Stimulated activated CD4-positive, alpha-beta T cell treated with anti-CD3 and anti-CD28 coated beads, Interleukin-1b, Interleukin-23, amount 100 ng/mL, for 24 hours (primary cell): Measurements from ENCODE around the gene CYSRT1.

Experiments used
- DNase-seq, 4 experiments: peaks; one replicate each; pipeline ENCODE4 v3.0.0-alpha.2; 2020; ENCODE audit warnings: low read depth in 4 of 4, low spot score in 1 of 4

The CYSRT1 gene

DNA sequence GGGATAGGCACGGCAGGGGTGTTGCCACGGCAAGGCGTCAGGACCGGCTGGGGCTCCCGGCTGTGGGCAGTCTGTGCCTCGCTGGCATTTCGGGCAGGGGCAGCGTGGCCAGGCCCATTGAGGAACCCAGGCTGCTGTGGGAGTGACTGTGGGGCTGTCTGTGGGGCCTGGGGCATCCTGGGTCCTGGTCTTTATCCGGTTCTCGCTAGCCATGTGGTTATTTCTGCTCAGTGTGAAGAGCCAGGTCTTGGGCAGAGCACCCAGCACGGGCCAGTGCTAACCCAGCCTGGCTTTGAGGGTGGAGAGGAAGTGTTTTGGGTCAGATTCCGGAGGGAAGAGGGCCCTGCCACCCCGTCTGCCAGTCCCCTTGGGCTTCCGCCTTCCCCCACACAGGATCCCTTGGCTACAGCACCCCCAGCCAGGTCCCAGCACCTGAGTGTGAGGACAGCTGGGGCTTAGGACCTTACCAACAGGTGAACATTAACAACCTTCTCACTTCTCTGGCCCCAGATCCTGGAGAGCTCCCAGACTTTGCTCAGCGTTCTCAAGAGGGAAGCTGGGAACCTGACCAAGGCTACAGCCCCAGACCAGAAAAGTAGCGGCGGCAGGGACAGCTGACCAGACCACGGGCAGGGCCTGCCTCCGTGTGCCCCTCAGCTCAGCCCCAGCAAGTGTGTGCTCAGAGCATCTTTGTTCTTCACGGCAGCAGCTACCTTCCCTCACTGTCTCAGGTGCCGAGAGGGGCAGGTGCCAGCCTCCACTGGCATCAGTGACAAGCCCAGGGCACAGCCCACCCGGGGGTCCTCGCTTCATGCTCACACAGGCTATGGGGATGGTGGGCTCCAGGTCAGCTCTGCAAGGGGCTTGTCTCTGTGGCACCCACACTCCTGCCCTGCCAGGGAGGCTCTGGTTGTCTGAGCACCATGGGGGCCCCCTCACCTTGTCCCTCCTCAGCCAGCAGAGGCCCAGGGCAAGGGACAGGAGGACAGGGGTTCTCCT is 35.4 kb upstream of the CYSRT1 start:
- DNase-seq = no peak

DNA sequence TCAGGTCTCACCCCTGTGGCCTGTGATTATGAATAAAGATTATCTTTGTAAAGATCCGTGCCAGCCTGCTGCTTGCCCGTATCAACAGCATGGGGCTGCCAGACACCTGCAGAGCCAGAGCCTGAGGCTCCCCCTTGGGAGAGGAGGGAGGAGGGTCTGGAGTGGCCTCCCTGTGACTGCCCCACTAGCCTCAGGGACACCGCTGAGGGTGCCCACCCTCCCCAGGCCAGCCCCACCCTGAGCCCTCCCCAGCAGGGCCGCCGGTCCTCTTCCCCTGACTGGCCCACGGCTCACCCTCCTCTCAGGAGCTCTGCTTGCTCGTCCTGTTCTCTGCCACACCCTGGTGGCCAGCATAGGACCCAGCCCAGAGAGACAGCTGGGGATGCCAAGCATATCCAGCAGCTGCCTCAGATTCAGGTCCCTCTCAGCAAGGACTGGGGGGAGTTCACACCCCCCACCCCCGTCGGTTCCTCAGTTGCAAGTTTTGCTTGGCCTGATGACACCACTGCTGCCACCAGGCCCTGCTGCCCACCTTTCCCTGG is 34.6 kb upstream of the CYSRT1 start:
- DNase-seq = no peak

DNA sequence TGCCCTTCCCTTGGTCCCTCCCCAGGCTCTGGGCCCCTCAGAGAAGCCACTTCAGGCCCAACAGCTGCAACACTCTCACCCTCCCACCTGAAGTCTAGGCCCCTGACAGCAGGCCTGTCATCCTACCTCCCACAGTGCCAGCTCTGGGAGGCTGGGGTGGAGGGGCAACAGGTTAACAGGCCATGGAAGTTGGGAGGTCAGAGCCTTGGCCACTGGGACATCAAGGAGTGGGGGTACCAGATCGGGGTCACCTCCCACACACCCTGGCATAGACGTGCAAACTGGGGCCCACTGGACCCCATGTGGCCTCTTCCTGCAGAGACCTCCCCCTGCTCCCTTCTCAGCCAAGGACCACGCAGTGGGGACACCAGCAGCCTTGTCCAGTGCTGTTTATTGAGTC is 33.7 kb upstream of the CYSRT1 start:
- no peak for DNase-seq

DNA sequence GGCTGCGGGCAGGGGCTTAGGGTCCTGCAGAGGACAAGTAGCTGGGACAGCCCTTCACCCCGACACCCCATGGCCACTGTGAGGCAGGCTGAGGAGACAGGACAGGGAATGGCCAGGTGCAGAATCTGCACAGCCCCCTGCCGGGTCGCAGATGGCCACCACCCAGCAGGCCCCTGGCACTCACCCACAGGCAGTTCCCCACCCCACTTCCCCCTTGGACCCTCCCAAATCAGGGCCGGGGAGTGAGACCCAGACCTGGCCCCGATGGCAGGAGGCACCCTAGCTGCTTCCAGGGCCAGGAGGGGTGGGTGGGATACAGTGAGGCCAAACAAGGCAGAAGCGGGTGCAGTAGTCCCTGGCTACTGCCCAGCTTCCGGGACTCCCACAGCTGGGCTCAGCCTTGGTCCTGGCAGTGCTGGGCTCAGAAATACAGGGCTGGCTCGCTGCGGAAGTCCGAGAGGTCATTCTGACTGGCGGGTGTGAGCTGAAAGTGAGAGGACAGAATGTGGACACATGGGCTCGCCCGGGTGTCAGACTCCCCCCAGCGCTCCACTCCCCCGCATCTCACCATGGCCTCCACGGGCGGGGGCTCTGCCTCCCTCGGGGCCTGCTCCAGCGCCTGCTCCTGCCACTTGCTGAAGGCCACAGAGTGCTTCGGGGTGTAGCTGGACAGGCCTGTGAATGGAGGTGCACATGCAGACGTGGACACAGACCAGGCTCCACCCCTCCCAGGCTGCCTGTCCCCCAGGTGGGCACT is 33.1 kb upstream of the CYSRT1 start:
- DNase-seq = no peak

DNA sequence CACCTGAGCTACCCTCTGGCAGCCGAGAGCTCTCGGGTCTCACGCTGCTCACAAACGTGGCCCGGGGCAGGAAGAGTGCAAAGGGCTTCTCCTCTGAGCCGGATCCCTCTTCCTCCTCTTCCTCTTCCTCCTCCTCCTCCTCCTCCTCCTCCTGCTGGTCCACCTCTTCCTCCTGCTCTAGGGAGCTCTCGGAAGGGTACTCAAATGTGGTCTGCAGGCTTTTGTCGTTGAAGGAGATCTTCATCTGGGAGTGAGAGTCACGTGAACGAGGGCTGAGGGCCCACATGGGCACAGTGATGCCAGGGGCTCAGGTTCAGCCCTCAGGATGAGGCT is 32.6 kb upstream of the CYSRT1 start:
- no peak for DNase-seq

DNA sequence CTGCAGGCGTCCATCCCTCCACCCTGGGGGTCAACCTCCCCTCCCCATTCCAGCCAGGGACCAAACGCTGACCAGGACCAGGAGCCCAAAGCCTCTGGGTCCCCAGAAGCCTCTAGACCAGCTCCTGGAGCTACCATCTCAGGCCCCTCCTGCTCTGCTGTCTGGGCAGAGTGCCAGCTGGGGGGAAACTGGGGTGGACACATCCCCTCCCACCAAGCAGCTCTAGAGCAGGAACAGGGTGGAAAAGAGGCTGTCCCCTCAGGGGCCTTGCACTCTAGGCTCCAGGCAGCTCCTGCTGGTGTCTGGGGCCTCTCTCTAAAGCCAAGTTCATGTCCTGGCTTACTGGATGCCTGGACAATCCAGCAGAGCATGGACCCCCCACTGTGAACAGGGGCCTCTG is 32.1 kb upstream of the CYSRT1 start:
- DNase-seq = no peak

DNA sequence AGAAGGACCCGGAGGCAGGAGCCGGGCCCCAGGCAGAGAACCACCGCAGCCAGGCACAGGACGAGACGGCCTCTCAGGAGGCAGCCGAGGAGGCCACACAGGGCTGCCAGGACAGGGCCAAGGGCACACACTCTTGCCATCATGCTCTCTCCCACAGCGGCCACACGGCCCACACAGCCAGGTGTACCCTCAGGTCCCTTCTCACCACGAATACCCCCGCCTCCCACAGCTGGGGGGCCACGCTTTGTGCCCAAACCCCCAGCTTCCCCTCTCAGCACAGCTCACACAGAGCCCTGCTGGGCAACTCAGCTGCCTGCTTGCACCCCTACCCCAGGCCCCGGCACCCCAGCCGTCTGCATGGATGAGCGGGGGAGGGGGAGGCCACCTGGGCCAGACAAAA is 31.2 kb upstream of the CYSRT1 start:
- no peak for DNase-seq

DNA sequence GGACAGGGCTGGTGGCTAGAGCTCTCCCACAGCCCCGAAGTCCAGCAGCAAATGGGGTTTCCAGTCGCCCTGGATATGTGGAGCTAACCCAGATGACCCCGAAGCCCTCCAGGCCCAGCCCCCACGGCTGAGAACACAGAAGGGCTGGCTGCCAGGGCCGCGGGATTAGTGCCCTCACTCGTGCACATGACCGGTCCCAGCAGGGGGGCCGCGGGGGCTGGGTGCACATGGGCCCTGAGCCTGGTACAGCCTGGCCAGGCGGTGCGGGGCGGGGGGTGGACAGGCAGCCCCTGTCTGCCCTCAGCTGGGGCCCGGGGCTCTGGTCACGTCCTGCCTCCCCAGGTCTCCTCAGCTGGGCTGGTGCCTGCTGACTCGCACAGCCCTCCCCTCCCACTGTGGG is 30.6 kb upstream of the CYSRT1 start:
- DNase-seq = no peak

DNA sequence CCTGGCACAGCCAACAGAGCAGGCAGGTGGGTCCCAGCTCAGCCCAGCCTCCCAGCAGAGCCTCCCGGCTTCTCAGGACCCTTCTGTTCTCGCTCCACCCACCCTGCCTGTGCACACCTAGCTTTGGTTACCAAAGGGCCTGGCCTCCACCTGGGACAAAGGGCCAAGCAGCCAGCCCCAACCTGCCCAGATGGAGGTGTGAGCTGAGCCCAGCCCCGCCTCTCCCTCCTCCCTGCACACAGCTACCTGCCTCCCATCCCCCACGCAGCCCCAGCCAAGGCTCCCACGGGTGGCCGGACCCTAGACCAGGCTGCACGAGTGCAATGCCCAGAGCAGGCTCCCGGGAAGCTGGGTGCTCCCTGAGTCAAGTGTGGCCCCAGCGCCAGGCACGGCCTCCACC is 30.1 kb upstream of the CYSRT1 start:
- DNase-seq = no peak

DNA sequence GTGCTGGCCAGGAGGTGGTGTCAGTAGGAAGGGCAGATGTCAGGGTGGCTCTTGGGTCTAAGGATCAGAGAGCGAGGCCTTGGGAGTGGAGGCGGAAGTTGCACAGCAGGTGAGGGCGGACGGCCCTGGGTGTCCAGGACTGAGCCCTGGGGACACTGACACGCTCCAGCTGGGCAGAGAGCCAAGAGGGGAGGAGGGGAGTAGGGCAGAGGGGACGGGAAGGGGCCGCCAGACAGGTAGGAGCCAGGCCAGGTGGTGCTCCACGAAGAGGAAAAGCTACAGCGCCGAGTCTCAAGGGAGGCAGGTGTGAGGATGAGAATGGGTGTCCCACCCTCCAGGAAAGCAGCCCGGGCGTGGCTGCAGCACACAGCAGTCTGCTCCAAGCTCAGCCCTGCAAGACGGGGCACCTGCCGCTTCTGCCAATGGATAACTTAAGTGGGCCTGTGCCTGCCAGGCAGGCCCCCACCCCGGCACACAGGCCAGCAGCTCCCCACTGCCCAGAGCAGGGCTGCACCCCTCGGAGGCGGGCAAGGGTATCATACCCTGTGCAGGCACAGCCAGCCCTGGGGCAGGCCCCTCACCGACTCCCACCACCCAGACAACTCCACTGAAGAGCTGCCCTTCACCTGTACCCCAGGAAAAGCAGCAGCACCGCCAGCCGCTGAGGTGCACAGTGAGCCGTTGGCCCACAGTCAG is 29.3 kb upstream of the CYSRT1 start:
- no peak for DNase-seq

DNA sequence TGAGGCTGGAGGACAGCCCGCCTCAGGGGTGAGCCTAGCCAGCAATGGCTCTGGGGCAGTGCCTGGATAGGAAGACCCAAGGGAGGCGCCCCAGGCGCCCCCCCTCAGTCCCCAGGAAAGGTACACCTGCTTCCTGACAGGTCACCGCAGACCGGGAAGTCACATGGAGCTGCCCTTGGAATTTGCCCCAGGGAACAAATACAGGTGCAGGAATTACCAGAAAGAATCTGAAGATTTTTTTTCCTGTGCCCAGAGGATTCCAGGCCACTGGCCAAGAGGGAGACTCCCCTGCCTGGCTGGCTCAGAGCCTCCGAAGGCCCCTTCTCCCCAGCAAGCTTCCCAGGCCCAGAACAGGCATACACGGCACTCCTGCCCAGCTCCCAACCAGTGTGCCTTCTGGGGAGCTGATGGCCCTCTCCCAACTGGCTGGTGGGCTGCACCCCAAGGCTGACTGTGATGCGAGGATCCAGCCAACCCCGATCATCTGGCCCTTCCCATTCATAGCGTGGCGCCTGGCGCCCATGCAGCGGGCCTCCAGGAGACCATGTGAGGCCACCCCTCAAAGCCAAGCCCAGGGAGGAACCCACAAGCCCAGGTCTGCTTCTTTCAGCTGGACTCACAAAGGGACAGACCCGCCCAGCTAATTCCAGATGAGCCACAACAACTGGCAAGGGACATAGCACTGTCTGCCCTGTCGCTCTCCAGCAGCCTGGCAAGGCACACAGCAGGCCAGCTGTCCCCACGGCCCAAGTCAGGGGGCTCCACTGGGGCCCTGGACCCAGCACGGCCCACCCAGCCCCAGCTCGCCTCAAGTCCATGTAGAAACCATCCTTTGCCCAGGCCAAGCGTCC is 26.7 kb upstream of the CYSRT1 start:
- no peak for DNase-seq

DNA sequence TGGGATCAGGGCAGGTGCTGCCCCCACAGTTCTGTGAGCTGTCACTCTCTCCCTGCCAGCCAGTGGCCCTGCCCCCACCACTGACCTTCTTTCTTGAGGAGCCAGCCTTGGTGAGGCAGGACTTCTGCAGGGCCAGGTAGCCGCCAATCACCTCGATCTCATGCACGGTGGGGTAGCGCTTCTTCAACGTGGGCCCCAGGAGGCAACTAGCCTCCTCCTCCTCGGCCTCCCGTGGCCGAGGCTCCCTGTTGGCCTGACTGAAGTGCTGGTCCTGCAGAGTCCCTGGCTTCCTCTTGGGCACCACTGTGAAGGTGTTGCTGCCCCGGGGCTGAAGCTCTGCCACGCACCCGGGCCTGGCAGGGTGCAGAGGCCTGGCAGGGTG is 26.1 kb upstream of the CYSRT1 start:
- DNase-seq = no peak

DNA sequence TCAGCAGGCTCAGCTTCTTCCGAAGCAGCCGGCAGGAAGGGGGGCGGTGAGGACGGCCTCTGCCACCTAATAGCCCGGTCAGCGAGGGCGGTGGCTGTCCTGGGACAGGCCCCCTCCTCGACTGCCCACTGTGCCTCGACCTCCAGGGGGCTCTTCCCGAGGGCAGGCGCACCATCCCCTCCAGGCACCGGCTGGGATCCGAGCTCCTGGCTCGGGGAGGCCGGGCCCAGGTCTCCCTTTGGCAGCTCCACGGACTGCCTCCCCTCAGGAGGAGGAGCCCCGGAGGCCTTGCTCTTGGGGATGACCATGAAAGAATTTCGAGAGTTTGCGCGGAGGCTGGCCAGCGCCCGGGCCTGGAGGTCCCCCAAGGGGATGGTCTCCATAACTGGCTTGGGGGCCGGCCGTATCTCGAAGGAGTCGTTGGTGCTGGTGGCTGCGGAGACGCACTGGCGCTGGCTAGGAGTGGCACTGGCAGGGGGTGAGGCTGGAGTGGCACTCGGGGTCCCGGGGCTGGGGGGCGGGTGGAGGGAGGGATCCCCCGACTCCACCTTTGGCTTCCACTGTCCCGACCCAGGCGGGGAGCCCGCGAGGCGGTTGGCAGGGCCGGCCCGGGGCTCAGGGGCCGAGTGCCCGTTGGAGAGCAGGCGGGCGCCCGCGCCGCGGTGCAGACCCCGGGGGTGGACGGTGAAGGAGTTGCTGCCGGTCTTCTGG is 25.4 kb upstream of the CYSRT1 start:
- DNase-seq = no peak

DNA sequence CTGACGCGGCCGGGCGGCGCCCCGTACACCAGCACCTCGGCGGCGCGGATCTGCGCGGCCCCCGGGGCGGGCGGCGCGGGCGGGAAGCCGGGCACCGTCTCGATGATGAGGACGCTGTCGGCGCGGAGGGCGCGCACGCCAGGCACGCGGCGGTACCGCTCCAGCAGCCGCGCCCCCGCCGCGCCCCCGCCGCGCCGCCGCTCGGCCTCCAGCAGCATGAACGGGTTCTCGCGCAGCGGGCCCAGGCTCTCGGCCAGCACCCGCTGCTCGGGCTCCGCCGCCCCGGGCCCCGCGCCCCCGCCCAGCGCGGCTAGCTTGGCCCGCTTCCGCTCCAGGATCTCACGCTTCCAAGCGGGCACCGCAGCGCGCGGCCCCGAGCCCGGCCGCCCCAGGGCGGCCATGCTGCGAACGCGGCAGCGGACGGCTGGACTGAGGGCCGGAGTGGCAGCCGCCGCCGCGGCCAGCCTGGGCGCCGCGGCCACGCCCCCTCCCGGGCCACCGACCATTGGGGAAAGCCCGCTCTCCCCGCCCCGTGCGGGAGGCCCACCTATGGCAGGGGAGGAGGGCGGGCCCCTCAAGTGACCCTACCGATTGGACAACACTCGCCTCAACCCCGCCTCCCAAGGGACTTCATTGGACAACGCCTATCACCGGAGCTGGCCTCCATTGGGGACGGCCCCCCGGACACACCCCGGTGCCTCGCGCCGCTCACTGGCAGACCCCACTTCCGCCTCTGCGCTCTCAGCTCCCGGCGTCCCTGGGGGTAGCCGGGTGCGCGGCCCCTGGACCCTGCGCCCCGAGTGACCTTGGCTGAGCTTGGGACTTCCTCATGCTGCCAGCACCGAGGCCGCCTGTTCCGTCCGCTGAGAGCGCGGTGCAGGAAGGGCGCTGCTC is 24.4 kb upstream of the CYSRT1 start, which contains the start of gene TPRN:
Gene TPRN (minus strand): TSS at position 431 of the 894 bp plus-strand sequence. CDS start 30 bp downstream, at position 401.
- peak; percentile 87 to 99 (median 97) for DNase-seq

DNA sequence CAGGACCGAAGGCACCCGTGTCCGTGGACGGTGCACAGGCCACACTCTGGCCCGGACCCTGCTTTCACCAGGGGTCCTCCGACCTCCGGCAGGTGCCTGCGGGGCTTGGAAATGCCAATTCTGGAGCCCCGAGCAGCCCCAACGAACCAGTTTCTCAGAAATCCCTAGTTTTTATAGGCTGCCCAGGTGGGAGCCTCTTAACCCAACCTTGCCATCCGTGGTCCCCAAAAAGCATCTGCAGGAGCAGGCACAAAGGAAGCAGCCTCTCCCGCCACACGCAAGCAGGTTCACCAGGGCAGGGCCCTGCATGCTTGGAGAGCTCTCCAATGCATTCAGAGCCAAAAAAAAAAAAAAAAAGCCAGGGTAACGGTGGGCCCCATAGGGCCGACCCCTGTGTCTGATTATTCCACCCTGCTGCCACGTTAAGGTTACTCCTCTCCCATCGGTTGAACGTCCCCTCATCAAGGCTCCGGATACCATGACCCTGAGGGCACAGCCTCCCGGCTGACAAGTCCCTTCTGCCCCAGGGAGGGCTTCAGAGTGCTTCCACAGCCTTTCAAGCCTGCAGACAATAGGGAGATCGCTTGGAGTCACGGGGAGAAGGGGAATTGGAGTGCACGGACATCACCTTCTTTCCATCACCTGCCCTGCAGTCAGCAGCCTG is 23.6 kb upstream of the CYSRT1 start:
- no peak for DNase-seq

DNA sequence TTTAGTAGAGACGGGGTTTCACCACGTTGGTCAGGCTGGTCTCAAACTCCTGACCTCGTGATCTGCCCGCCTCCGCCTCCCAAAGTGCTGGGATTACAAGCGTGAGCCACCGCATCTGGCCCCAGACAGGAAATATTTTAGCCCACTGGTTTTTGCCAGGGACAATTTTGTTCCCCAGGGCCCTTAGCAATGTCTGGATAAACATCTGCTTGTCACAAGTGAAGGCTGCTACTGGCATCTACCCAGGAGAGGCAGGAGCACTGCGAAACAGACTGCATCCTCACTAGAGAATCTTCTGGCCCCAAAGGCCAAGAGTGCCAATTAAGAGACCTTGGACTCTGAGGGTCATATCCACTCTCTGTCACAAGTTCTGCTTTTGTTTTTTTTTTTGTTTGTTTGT is 22.0 kb upstream of the CYSRT1 start:
- DNase-seq = no peak

DNA sequence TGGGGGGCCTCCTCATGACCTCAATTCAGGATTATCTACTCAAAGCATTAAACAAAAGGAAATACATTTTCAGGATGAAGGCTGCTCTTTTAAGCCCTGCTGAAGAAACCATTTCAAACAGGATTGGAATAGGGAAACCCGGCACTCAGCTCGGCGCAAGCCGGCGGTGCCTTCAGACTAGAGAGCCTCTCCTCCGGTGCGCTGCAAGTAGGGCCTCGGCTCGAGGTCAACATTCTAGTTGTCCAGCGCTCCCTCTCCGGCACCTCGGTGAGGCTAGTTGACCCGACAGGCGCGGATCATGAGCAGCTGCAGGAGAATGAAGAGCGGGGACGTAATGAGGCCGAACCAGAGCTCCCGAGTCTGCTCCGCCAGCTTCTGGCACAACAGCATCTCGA is 20.2 kb upstream of the CYSRT1 start:
- DNase-seq = no peak
